ENCODE measurements around the gene MUC4.

DNA sequence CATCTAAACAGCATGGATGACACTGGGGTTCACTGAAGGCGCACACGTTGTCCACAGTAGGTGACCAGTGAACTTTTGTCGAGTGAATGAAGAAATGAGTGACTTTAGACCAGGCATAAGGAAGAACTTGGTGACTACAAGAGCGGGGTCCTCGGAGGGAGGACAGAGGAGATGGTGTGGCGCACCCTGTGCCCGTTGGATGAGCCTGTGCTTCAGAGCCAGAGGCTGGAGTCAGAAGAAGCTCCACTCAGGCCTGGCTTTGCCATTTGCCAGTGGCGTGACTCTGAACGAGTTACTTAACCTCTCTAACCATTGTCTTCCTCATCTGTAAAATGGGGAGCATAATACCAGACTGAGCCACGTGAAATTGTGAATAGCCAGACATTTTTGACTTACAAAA lies 42.2 kb downstream of the MUC4 start:
- TF ChIP-seq EZH2 (IDR thresholded peaks at IDR 0.05; ENCODE audit: insufficient read depth, poor library complexity, severe bottlenecking): no peak
- no peak for TF ChIP-seq EZH2phosphoT487 (IDR thresholded peaks at IDR 0.05; ENCODE audit: insufficient read depth, low read depth)
